HFF-Myc (cell line): ENCODE measurements around the gene DLG2.

Experiments
- DNase-seq: peaks from one replicate; pipeline ENCODE4 v3.0.0-alpha.2; 2011; ENCODE audit warnings: low read depth; ENCODE audit errors: extremely low read depth
- H3K4me3 ChIP-seq: replicated peaks from 2 replicates; pipeline ENCODE4 v1.5.1; 2011; ENCODE audit warnings: low read depth, mild to moderate bottlenecking, control low read depth, low read length
- CTCF ChIP-seq: IDR thresholded peaks from 2 replicates; pipeline ENCODE4 v1.5.1; 2012; ENCODE audit warnings: mild to moderate bottlenecking, low read depth, low read length, control low read depth; ENCODE audit errors: missing control alignments

The DLG2 gene

GRCh38 chr11:85541683-85542082, 85.5 kb downstream of the DLG2 start:
- no peak for TF ChIP-seq CTCF
- DNase-seq, result no peak
- no peak overlapping the region for H3K4me3 ChIP-seq

- DNase-seq, result no peak
- no peak overlapping the region for H3K4me3 ChIP-seq
- no peak for TF ChIP-seq CTCF
These were observed 86.4 kb downstream of the DLG2 start for GRCh38 chr11:85540635-85541205.

- no peak for TF ChIP-seq CTCF
- DNase-seq, result no peak
- H3K4me3 ChIP-seq, result no peak overlapping the region
These were observed 87.0 kb downstream of the DLG2 start for GRCh38 chr11:85540181-85540580.

- TF ChIP-seq CTCF, result no peak
- H3K4me3 ChIP-seq, result no peak overlapping the region
- no peak for DNase-seq
These were observed 87.4 kb downstream of the DLG2 start for GRCh38 chr11:85539740-85540139.

GRCh38 chr11:85539029-85539689, 88.0 kb downstream of the DLG2 start:
- no peak for DNase-seq
- no peak overlapping the region for H3K4me3 ChIP-seq
- TF ChIP-seq CTCF, result no peak

- no peak overlapping the region for H3K4me3 ChIP-seq
- TF ChIP-seq CTCF, result no peak
- no peak for DNase-seq
These were observed 90.7 kb downstream of the DLG2 start for GRCh38 chr11:85536438-85536837.

GRCh38 chr11:85534806-85535205, 92.3 kb downstream of the DLG2 start:
- DNase-seq, result no peak
- no peak overlapping the region for H3K4me3 ChIP-seq
- TF ChIP-seq CTCF, result no peak
